ENCODE data around the gene RTCB. TPM values are rescaled to one million over a fixed set of nuclear protein-coding genes. Genes with fewer than 3 reads are reported as not detected.

Gene RTCB
- polyA plus RNA-seq, 1 of the 3 experiments (the other 2 are of a cell fraction) = 89.6 TPM

GRCh38 chr22:32342977-32343376 is 69.1 kb downstream of the RTCB start:
- H3K4me3 ChIP-seq (ENCODE audit: low read depth in 2 of 2, low read length in 1 of 2) = no peak overlapping the region
- no peak for DNase-seq
- H3K36me3 ChIP-seq (replicated peaks in 1 of 2; ENCODE audit: control insufficient read depth in 1 of 2, insufficient read depth in 2 of 2, low read length in 1 of 2) = no peaks in the 10 kb centered on the region
- H3K4me2 ChIP-seq = no peak overlapping the region
- H3K79me2 ChIP-seq (ENCODE audit: insufficient read depth) = no peaks in the 10 kb centered on the region
- POLR2A ChIA-PET = interaction anchor here (0.8 kb wide), 1 partner anchor 9 kb away, joined by 3 read pairs; no protein-coding TSS in a partner anchor
- no peak overlapping the region for H3K9ac ChIP-seq
- H4K20me1 ChIP-seq (ENCODE audit: insufficient read depth) = no peaks in the 10 kb centered on the region
- no peaks in the 10 kb centered on the region for H3K9me2 ChIP-seq
- TF ChIP-seq PBX3 (IDR thresholded peaks at IDR 0.05) (no peak), MEF2A (IDR thresholded peaks at IDR 0.05; ENCODE audit: borderline replicate concordance, low read depth) (no peak), YY1 (IDR thresholded peaks at IDR 0.05; ENCODE audit: low read depth) (no peak)
- H3K9me3 ChIP-seq = no peaks in the 10 kb centered on the region
- no peak overlapping the region for H3K27ac ChIP-seq (ENCODE audit: low read depth in 2 of 2, low read length in 1 of 2)
- H3K4me1 ChIP-seq (ENCODE audit: control insufficient read depth in 1 of 2, insufficient read depth in 2 of 2, low read depth in 1 of 2, low read length in 1 of 2) = no peaks in the 10 kb centered on the region; a peak in 1 of 4 replicates
- no peaks in the 10 kb centered on the region for H3K27me3 ChIP-seq (ENCODE audit: insufficient read depth)
- no peak overlapping the region for H2AFZ ChIP-seq (ENCODE audit: low read depth)
- WGBS (ENCODE audit: low lambda C conversion rate) = 57% methylated on average over 2 of the region's 2 CpGs
- no peaks in the 10 kb centered on the region for H3F3A ChIP-seq (replicated peaks; ENCODE audit: insufficient read depth)
- CTCF ChIA-PET = no interaction called here

- DNase-seq = no peak
- Histone ChIP-seq H3K9me3 (no peaks in the 10 kb centered on the region), H3F3A (replicated peaks; ENCODE audit: insufficient read depth) (no peaks in the 10 kb centered on the region), H3K4me3 (ENCODE audit: low read depth in 2 of 2, low read length in 1 of 2) (no peak overlapping the region), H3K36me3 (replicated peaks in 1 of 2; ENCODE audit: control insufficient read depth in 1 of 2, insufficient read depth in 2 of 2, low read length in 1 of 2) (no peaks in the 10 kb centered on the region), H3K4me1 (ENCODE audit: control insufficient read depth in 1 of 2, insufficient read depth in 2 of 2, low read depth in 1 of 2, low read length in 1 of 2) (peaks cover 0 to 9% of the 10 kb centered on the region in 2 experiments; a peak in 1 of 4 replicates), H2AFZ (ENCODE audit: low read depth) (no peak overlapping the region), H3K79me2 (ENCODE audit: insufficient read depth) (no peaks in the 10 kb centered on the region), H3K4me2 (no peak overlapping the region), H4K20me1 (ENCODE audit: insufficient read depth) (no peaks in the 10 kb centered on the region), H3K27ac (ENCODE audit: low read depth in 2 of 2, low read length in 1 of 2) (no peak overlapping the region), H3K27me3 (ENCODE audit: insufficient read depth) (no peaks in the 10 kb centered on the region), H3K9me2 (no peaks in the 10 kb centered on the region), H3K9ac (no peak overlapping the region)
- POLR2A ChIA-PET = no interaction called here
- 69% methylated on average over 13 of the region's 13 CpGs for WGBS (ENCODE audit: low lambda C conversion rate)
- CTCF ChIA-PET = interaction anchor here (1.2 kb wide), 1 partner anchor 364 kb away, joined by 3 read pairs; no protein-coding TSS in a partner anchor
- no peak for TF ChIP-seq MAX (IDR thresholded peaks at IDR 0.05; ENCODE audit: low read depth)
- TF ChIP-seq YY1 (IDR thresholded peaks at IDR 0.05; ENCODE audit: low read depth) = no peak
- no peak for TF ChIP-seq RXRA (IDR thresholded peaks at IDR 0.05; ENCODE audit: borderline replicate concordance, low read depth)
- no peak for TF ChIP-seq MEF2A (IDR thresholded peaks at IDR 0.05; ENCODE audit: borderline replicate concordance, low read depth)
- no peak for TF ChIP-seq TAF1 (IDR thresholded peaks at IDR 0.05; ENCODE audit: borderline replicate concordance, low read depth, low read length)
- TF ChIP-seq EP300 (IDR thresholded peaks at IDR 0.05; ENCODE audit: borderline replicate concordance in 1 of 2, low read depth in 1 of 2, low read length in 1 of 2) = no peak
- TF ChIP-seq PBX3 (IDR thresholded peaks at IDR 0.05) = no peak
Observed at GRCh38 chr22:32341122-32341740, 70.8 kb downstream of the RTCB start.
